Stimulated activated CD8-positive, alpha-beta memory T cell treated with anti-CD3 and anti-CD28 coated beads, Interleukin-7, amount 100 ng/mL, for 4 hours (primary cell): ENCODE results near the gene KL.

Source experiments
- DNase-seq, 2 donors: peaks; one replicate each; pipeline ENCODE4 v3.0.0-alpha.2; 2020; ENCODE audit warnings: low read depth in 2 of 2

Gene KL

DNA sequence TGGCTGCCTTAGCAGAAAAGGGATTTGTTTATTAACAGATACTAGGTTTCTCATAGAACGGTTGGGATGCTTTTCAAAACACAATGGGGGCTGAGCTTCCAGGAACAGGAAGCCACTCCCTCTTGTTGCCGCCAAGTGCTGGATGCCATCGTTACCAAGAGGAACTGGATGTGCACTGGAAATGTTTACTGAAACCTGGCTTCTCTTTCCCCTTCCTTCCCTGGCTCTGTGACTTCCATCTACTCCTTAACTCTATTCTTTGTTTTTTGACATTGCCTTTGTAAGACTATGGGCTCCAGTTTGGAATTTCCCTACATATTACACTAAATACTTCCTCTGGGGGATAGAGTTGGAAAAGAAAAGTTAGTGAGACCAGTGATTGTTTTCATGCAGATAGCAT is 11.7 kb upstream of the KL start:
- no peak for DNase-seq

DNA sequence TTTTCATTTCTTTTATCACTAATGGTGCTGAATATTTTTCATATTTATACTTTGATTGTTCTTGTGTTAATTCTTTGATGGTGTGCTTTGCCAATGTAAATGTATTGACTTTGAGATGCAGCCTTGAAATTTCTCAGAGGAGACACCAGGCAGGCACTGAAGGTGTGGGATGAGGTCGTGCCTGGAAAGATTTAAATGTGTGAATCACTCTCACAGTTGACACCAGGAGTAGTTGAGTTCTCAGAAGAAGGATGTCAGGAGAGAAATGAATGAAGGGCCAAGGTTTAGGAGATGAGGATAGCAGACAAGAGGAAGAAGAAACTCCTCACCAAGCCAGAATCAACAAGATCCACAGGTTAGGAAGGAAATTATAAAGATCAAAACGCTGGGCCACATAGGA is 10.1 kb upstream of the KL start:
- DNase-seq: no peak

DNA sequence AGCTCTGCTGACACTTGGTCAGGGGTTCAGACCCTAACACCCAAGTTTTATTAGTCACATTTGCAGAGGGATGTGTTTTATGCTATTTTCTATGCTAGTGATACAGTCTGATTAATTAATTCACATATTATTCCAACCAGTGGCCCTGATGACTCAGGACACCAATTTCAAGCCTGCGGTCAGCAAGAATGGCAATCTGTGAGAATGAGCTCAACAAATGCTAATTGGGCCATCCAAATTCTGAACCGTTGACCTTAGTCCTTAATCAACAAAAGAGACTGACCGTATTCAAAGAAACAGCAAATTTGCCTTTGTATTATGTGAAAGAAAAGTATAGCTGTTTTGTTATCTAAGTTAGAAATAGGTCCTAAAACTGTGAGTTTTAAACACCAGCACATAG is 9.6 kb upstream of the KL start:
- DNase-seq: no peak

DNA sequence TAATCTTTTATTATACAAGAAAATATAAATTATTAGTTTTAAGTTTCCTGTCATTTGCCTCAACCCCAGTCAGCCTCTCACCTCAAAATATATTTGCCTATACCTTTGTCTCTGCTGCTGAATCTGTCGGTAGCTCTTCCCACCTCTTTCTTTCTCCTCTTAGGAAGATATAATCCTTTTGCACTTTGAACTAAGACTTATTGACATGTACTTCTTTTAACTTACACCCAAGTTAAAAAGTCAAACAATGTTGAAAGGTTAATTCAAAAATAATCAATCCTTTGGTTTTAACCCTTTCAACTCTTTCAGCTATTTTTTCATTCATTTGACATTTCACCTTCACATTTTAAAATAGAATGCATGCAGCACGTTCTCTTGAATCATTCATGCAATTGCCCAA is 9.0 kb upstream of the KL start:
- DNase-seq: no peak

DNA sequence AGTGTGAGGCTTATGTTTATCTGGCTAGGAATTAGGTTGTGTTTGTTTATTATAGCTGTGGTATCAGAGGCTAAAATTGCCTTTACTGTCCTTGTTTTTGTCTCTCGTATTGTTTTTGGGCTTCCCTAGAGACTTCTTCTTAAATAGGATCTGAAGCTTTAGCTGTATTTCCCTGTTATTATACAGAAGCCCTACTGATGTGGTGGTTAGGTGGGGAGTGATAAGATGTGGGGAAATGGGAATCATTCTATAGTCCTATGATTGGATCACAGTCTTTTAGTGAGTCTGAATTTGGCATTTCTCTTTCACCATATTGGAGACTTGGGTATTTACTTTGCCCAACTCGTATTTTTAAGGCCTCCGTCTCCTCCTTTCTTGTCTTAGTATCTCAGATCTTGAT is 8.3 kb upstream of the KL start:
- DNase-seq: no peak

DNA sequence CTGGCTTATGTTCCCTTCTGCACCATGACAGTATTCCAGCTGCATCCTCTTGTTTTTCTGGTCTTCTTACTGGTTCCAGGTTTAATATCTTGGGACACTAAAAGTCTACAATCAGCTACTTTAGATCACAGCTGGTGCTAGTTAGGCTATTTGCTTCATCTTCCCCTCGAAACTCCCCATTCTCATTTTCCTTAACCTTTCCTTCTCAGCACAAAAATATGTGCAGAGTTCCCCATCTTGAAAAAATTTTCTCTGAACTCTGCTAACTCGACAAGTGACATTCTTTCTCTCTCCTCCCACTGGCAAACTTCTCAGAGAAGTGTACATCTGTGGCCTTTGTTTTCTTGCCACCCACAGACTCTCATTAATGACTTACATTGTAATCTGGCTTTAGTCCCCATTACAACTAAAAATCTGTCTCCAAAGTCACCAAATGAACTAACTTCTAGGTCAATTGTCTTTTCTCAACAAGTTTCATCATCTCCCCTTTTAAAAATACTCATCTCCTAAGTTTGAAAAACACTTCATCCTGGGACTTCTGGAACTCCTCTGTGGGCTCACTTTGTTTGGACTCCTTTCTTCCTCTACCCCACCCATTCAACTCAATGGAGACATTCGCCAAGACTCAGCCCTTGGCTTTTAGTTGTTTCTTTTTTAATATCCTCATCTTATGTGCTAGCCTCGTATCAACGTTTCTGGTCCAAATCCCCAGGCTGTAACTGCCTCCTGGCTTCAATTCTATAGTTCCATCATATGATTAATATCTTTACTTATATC is 7.1 kb upstream of the KL start:
- DNase-seq: no peak

DNA sequence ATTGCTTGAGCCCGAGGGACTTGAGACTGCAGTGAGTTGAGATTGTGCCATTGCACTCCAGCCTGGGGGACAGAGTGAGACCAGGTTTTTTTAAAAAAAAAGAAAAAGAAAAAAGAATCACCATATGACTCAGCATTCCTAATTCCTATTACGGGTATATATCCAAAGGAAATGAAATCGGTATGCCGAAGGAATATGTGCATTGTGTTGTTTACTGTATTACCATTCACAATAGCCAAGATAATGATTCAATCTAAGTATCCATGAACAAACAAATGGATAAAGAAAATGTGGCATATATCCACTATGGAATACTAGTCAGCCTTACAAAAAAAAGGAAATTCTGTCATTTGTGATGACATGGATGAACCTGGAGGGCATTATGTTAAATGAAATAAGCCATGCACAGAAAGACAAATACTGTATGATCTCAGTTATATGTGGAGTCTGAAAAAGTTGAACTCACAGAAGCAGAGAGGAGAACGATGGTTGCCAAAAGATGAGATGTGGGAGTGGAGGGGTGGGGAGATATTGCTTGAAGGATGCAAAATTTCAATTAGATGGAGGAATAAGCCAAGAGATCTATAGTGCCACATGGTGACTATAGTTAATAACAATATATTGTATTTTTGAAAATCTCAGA is 4.3 kb upstream of the KL start:
- DNase-seq: no peak

DNA sequence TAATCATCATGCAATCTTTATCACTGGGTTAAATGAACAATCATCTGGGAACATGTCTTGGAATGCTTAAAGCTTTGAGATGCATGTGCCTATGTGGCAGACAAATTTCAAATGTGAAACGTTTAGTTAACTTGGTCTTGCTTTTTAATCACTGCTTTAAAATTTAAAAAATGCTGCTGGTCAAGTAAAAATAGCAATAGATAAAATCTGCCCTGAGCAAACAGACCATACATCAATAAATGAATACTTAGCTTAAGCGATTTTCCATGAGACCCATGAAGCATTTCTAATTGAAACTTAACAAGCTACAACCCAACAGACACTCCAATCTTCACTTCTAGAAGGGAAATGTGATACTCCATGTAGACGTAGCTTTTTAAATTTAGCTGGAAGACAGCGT is 1.9 kb upstream of the KL start:
- DNase-seq: no peak

DNA sequence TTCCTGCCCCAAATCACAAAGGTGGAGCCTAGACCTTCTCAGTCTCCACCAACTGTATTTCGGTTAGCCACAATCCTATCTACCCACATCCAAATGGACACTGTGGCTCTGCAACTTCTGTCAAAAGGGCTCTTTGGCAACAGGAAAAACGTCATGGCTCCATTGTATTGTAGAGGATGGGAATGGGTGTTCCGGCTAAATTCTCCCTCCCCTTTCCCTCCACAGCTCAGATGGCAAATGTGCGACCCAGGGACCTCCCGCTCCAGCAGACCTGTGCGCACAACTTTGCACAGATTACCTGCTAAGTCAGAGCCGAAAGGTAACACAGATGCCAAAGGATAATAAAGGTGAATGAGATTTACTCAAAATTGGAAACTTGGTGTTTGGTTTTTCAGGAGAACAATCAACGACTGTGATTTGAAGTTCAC is 968 bp upstream of the KL start:
- DNase-seq: no peak

DNA sequence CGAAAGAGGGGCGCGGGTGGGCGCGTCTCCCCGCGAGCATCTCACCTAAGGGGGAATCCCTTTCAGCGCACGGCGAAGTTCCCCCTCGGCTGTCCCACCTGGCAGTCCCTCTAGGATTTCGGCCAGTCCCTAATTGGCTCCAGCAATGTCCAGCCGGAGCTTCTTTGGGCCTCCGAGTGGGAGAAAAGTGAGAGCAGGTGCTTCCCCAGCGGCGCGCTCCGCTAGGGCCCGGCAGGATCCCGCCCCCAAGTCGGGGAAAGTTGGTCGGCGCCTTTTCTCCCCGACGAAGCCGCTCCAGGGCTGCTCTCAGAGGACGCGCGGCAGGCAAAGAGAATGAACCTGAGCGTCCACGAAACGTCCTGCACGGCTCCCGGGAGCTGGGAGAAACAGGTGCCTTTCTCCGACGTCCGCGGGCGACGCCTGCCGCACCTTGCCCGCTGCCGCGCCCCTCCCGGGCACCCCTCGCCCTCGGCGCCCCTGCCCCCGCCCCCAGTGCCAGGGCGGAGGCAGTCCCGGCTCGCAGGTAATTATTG is 366 bp upstream of the KL start:
- DNase-seq: no peak

DNA sequence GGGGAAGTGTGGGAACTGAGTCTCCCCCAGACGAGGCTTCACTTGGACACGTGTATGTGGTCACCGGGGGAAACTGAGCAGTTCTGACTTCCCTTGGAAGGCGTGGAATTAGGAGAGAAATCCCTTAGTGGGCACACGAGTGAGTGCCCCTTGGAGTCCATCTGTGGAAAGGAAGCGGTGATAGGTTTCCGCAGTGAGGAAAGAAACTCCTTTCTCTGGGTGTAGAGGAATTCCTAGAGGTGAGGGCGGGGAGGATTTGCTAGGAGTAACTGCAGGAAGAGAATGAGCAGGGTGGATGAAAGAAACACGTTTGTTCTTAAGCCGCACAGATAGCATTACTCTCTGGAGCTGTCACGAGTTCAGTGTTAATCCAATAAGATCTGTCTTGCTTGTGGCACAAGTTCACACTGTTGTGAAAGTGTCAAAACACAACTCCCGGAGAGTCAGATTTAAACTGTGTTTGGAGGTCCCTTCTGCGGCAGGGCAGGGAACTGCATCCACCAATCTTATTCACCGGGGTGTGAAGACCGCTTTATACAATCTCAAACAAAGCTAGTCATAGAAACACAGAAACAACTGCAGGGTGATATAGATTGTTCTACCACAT is 1.2 kb downstream of the KL start:
- DNase-seq: no peak

DNA sequence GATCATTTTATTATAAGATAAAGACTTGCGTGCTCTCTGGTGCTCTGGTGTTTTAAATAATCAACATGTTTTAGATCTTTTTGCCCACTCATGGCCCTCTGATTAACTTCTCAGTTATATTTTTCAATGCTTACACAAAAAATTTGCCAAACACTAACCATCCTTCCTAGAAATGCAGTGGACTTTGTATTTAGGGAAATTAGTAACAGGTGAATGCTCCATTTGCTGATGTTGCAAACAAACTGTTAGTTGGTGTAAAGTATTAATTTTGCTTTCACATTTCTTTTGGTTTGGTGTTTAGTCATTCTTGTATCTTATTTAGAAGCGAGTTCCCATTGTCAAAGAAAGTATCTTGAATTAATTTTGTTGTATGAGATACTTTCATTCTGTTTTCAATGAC is 2.7 kb downstream of the KL start:
- no peak for DNase-seq

DNA sequence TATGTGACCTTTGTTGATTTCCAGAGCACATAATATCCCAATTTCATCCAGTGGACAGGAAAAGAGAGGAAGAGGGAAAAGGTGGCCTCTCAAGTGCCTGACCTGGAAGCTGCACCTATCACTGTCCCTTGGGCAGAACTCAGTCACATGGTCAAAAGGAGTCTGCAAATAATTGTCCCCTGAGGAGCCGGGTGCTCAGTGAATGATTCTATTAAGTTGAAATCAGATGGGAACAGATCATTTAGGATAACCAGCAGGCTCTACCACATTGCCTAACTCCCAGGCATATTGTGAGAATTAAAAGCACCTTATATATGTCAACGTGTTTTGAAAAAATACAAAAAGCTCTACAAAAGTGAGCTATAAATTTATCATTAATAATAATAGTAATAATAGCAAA is 6.8 kb downstream of the KL start:
- DNase-seq: no peak

DNA sequence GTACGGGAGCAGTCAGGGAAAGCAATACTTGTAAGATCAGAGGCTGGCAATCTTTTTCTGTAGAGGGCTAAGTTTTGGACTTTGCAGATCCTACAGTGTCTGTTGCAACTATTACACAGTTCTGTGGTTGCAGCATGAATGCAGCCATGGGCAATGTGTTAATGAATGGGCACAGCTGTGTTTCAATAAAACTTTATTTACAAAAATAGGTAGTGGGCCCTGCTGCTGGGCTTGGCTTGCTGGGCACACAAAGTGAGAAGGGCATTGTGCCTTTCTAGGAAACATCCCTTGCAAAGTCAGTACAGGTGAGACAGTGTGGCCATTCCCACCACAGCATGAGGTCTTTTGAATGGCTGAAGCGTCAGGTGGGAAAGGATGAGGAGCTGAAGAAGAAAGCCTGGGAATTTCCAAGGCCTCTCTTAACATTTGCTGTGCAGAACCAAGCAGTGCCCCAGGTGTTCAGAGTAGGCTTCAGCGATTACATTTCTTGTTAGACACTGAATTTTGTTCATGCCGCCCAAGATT is 9.1 kb downstream of the KL start:
- no peak for DNase-seq

DNA sequence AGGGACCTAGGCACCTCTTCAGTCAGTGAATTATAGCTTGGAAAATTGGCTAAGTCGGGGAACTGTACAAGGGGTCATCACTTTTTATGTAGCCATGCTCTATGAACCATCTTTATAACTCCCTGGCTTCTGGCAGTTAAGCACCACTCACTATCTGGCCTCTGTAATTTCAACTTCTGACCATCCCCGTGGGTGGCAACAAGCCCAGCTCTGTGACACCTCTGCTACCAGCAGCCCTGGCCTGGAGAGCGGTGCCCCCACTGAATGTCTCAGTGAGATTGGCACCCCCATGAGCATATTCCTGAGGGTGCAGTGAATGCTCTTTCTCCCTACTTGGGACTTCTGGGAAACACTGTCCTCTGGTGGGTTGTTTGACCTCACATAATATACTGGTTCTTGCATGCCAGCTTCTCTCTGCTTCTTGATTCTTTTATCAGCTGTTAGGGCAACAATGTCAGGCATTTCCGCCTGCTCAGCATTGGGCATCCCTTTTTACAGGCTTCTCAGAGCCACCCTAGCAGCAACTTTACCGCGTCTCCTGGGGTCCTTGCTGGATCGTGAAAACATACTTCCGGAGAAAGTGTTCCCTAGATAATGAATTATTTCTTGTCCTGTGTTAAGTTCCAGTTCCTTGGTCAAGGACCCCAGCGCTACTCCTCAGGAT is 10.4 kb downstream of the KL start:
- DNase-seq: no peak

DNA sequence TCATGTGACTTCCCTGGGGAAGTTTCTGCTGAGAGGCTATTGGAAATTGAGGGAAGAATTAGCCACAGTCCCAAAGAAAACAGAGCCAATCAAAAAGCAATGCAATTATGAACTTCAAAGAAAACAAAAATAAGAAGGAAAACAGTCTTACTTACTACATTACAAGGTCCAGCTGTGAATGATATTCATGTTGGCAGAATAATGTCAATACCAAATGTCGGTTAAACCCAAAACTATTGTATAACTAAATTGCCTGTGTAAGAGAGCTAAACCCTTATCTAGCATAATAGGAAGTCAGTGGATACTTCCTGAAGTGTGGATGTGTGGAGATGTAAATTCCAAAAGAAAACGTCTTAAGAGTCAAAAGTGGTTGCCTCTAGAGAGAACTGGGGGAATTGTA is 12.4 kb downstream of the KL start:
- no peak for DNase-seq

DNA sequence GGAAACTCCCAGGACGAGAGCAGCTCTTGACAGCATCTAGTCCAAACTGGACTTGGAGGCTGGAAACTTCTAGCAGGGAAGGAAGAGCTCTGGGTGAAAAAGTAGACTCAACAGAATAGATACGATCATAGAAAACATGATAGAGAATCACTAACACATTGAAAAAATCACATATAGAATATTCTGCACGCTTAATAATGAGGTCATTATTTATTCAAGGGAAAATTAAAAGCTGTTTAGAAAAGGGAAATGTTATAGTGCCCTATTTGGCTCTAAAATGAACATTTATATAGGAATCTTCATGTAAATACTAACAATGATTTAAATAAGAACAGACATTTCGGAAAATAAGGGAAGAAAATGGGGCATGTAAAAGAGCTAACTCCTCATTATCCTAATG is 15.1 kb downstream of the KL start:
- DNase-seq: no peak

DNA sequence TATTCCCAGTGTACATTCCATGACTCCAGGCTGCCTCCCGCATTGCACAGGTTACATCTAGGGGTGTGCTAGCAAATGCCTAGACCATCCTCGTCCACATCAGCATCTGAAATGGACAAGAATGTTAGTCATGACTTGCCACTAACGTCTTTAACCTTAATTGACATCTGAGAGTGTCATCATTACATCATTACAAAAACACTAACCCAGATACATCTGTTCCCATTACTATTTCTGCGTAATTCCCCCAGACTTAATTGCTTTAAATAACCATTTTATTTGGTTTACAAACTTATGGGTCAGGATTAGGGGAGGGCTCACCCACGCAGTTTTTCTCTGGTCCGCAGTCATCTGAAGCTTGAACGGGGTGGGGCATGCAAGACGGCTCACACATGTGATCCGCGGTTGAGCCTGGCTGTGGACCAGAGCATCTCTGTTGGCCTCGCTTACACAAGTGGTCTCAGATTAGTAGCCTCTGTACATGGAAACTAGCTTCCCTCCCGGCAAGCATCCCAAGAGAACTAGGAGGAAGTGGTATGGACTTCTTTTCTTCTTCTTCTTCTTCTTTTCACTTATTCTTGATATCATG is 15.9 kb downstream of the KL start:
- DNase-seq: no peak

DNA sequence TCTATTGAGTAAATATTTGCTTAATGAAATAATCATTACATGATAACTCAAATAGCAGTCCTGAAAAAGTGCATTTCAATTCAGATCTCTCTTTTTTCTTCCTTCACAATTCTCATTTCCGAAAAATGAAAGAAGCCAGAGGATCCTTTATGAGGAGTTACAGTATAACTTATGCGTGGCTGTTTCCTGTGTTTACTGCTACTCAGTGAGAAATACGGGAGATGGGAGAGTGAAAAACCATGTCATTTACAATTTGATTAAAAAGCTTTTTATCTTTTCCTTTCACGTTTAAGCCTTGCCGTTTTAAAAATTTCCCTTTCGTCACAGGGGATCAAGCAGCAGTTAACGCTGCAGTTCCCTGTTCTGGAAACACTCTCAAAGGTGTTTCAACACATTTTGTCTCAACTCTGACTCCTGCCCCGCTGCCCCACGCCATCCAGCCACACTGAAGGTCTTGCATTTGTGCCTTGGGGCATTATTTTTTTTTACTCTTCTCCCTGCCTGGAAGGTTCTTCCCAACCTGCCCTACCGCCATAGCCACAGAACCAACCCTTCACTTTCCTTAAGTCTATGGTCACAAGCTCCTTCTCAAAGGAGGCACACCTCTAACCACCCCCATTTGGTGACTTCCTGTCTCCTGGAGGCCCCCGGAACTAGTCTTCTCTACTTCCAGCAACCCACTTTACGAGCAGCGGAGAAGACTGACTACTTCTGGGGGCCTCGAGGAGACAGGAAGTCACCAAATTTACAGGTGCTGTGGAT is 17.0 kb downstream of the KL start:
- no peak for DNase-seq

DNA sequence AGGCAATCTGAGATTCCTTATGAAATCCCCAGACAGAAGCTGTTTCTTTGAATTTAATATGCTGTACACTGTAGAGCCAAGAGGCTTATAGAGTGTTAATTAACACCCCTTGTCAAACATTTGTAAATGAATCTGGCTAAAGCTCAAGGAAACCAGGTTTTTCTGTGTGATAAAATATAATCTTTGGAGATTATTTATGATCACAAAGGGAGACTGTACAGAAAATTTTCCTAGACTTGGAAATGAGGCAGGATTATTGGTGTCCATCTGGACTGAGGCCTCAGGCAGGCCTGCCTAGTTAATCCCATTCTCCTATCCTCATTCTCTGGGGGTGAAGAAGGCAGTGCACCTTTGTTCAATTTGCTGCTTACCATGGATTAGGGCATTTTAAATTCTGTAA is 17.8 kb downstream of the KL start:
- DNase-seq: no peak

DNA sequence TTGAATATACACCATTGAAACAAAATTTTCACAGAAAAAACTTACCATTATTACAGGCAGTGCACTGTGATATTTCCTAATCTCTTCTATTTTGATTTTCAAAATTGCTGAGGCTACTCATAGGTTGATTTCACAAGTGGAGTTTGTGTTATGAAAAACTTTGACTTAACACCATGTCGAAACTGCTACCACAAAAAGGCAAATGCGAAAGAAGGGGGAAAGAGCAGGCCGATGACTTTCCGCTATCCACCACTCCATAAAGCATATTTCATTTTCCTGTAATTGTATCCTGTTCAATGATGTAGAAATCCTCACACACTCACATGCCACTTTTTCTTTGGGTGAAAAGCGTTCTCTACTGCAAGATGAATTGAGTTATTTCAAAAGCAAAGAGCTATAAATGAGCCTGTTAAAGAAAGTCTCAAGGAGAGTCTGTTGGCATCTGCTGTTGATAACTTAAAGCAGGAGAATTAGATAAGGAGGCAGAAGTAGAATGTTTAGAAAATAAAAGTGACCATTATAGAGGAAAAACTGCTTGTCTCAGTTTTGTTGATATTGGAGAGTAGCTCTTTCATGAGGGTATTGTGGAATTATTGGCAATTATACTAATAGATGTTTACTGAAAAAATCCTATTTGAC is 18.8 kb downstream of the KL start:
- no peak for DNase-seq
